ENCODE measurements around the gene FNDC3B. TPM values are rescaled to one million over a fixed set of nuclear protein-coding genes. Genes with fewer than 3 reads are reported as not detected.

The FNDC3B gene
- polyA plus RNA-seq, 2 of the 4 experiments (the other 2 are of a cell fraction) = 29.5 to 33.6 TPM

DNA sequence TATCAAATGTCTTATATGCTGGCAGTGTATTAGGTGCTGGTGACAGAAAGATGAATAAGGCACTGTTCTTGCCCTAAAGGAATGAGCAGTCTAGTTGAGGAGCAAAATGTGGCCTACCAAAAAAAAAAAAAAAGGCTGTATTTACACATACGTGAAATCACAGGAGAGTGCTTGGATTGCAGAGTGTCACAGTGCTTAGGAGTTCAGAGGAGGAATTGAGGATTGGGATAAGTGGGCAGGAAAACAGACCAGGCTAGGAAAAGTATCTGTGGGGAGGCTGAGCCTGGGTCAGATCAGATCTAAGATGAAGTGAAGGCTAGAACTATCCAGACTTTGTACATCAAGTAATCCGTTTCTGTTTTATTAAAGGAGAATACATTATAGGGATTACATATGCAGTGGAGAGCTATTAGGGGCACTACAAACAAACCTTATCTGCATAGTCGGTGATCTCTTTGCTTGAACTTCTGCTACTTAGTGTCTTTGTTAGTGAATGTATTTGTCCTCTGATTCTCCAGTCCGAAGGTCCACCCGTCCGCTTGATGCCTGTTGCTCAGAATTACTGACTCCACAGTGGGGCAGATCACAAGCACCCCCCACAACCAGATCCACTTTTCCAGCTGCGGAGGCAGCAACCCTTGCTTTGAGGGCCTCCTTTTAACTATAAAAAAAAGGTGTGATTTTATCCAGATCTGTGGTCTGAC is 80.0 kb downstream of the FNDC3B start:
- TF ChIP-seq JUN (IDR thresholded peaks at IDR 0.05) (no peak), NPAS2 (CRISPR knock-in tag; IDR thresholded peaks at IDR 0.05; ENCODE audit: borderline replicate concordance) (no peak), RFX5 (IDR thresholded peaks at IDR 0.05) (no peak), EHMT2 (IDR thresholded peaks at IDR 0.05; ENCODE audit: low read depth) (no peak), GATA3 (IDR thresholded peaks at IDR 0.05; ENCODE audit: borderline replicate concordance) (no peak)
- TF ChIP-seq, protein P1, sequence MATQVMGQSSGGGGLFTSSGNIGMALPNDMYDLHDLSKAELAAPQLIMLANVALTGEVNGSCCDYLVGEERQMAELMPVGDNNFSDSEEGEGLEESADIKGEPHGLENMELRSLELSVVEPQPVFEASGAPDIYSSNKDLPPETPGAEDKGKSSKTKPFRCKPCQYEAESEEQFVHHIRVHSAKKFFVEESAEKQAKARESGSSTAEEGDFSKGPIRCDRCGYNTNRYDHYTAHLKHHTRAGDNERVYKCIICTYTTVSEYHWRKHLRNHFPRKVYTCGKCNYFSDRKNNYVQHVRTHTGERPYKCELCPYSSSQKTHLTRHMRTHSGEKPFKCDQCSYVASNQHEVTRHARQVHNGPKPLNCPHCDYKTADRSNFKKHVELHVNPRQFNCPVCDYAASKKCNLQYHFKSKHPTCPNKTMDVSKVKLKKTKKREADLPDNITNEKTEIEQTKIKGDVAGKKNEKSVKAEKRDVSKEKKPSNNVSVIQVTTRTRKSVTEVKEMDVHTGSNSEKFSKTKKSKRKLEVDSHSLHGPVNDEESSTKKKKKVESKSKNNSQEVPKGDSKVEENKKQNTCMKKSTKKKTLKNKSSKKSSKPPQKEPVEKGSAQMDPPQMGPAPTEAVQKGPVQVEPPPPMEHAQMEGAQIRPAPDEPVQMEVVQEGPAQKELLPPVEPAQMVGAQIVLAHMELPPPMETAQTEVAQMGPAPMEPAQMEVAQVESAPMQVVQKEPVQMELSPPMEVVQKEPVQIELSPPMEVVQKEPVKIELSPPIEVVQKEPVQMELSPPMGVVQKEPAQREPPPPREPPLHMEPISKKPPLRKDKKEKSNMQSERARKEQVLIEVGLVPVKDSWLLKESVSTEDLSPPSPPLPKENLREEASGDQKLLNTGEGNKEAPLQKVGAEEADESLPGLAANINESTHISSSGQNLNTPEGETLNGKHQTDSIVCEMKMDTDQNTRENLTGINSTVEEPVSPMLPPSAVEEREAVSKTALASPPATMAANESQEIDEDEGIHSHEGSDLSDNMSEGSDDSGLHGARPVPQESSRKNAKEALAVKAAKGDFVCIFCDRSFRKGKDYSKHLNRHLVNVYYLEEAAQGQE (IDR thresholded peaks at IDR 0.05) = no peak
- TF ChIP-seq, protein P2, sequence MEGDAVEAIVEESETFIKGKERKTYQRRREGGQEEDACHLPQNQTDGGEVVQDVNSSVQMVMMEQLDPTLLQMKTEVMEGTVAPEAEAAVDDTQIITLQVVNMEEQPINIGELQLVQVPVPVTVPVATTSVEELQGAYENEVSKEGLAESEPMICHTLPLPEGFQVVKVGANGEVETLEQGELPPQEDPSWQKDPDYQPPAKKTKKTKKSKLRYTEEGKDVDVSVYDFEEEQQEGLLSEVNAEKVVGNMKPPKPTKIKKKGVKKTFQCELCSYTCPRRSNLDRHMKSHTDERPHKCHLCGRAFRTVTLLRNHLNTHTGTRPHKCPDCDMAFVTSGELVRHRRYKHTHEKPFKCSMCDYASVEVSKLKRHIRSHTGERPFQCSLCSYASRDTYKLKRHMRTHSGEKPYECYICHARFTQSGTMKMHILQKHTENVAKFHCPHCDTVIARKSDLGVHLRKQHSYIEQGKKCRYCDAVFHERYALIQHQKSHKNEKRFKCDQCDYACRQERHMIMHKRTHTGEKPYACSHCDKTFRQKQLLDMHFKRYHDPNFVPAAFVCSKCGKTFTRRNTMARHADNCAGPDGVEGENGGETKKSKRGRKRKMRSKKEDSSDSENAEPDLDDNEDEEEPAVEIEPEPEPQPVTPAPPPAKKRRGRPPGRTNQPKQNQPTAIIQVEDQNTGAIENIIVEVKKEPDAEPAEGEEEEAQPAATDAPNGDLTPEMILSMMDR (IDR thresholded peaks at IDR 0.05) = no peak
- ATAC-seq (no peak), DNase-seq (ENCODE audit: low read depth in 1 of 2, low spot score in 1 of 2) (no peak), FAIRE-seq (no peak)
- Histone ChIP-seq H3K4me3 (no peak overlapping the region), H3K4me1 (peaks cover 29% of the 10 kb centered on the region), H3K4me2 (no peak overlapping the region), H3K9me3 (no peaks in the 10 kb centered on the region), H3K27ac (peak overlapping the region in 1 of 2 experiments; percentile 8; a peak in 2 of 6 replicates)
- ChIA-PET CTCF (interaction anchor here (1.1 kb wide), 1 partner anchor 12 kb away, joined by 3 read pairs; no protein-coding TSS in a partner anchor), POLR2A (no interaction called here)
- WGBS (ENCODE audit: missing lambda C conversion rate) = 87% methylated on average over 7 of the region's 7 CpGs

DNA sequence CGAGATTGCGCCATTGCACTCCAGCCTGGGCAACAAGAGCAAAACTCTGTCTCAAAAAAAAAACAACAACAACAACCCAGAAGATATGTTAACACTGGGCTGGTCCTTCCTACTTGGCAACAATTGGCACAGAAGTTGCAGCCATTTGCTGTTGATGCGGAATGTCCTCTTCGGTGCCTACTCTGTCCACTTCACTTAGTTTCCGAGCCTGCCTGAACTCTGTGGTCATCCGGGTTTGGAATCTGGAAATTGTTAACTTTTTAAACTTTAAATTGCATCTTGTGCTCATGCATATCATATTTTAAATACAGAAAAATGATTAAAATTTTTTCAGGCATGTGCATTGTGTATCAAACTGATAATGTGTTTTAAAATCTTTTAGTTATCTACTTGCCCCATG is 81.5 kb downstream of the FNDC3B start:
- no peak overlapping the region for H3K4me3 ChIP-seq
- peaks cover 44% of the 10 kb centered on the region for H3K4me1 ChIP-seq
- POLR2A ChIA-PET = no interaction called here
- no peaks in the 10 kb centered on the region for H3K9me3 ChIP-seq
- H3K4me2 ChIP-seq = no peak overlapping the region
- no peak for DNase-seq (ENCODE audit: low read depth in 1 of 2, low spot score in 1 of 2)
- ATAC-seq = no peak
- WGBS (ENCODE audit: missing lambda C conversion rate) = 91% methylated on average over 6 of the region's 6 CpGs
- H3K27ac ChIP-seq = no peak overlapping the region
- no peak for FAIRE-seq
- CTCF ChIA-PET = no interaction called here
- TF ChIP-seq POLR2AphosphoS2 (conservative IDR thresholded peaks at IDR 0.05; ENCODE audit: low read length) (no peak), MAFK (IDR thresholded peaks at IDR 0.05; ENCODE audit: partially characterized antibody) (no peak), EP300 (IDR thresholded peaks at IDR 0.05) (no peak), HEYL (CRISPR knock-in tag; IDR thresholded peaks at IDR 0.05) (no peak), HOXB13 (CRISPR knock-in tag; IDR thresholded peaks at IDR 0.05; ENCODE audit: low read depth) (no peak), SREBF2 (IDR thresholded peaks at IDR 0.05) (no peak)

DNA sequence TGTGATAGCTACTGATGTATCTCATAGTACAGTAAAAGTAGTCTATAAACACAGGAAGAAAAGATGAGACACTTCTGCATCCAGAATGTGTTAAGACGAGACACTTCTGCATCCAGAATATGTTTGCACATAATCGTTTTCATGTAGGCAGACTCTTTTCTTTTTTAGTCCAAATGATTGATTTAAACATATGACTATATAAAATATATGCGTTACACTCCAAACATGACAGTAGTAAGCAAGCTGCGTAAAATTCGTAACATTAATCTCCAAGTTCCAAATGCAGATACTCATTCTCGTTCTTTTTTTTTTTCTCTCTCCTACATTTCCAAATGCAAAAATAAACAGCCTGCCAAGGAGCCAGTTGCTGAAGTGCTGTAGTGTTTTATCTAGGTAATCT is 82.6 kb downstream of the FNDC3B start:
- WGBS (ENCODE audit: missing lambda C conversion rate) = 77% methylated on average over 6 of the region's 6 CpGs
- peaks cover 55% of the 10 kb centered on the region for H3K4me1 ChIP-seq
- no peak for ATAC-seq
- DNase-seq (ENCODE audit: low read depth in 1 of 2, low spot score in 1 of 2) = no peak
- no peak overlapping the region for H3K4me2 ChIP-seq
- no peak for TF ChIP-seq HOXB5 (CRISPR knock-in tag; IDR thresholded peaks at IDR 0.05)
- no peak for TF ChIP-seq CEBPB (IDR thresholded peaks at IDR 0.05)
- TF ChIP-seq, protein P3, sequence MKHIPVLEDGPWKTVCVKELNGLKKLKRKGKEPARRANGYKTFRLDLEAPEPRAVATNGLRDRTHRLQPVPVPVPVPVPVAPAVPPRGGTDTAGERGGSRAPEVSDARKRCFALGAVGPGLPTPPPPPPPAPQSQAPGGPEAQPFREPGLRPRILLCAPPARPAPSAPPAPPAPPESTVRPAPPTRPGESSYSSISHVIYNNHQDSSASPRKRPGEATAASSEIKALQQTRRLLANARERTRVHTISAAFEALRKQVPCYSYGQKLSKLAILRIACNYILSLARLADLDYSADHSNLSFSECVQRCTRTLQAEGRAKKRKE (CRISPR knock-in tag; IDR thresholded peaks at IDR 0.05; ENCODE audit: low read depth) = no peak
- no peak for TF ChIP-seq ZSCAN20 (CRISPR knock-in tag; IDR thresholded peaks at IDR 0.05)
- TF ChIP-seq, protein P4, sequence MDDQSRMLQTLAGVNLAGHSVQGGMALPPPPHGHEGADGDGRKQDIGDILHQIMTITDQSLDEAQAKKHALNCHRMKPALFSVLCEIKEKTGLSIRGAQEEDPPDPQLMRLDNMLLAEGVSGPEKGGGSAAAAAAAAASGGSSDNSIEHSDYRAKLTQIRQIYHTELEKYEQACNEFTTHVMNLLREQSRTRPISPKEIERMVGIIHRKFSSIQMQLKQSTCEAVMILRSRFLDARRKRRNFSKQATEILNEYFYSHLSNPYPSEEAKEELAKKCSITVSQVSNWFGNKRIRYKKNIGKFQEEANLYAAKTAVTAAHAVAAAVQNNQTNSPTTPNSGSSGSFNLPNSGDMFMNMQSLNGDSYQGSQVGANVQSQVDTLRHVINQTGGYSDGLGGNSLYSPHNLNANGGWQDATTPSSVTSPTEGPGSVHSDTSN (IDR thresholded peaks at IDR 0.05) = no peak
- no peak for TF ChIP-seq RNF2 (IDR thresholded peaks at IDR 0.05; ENCODE audit: borderline replicate concordance, low read depth)
- TF ChIP-seq NR3C1 (IDR thresholded peaks at IDR 0.05) = no peak
- no peak for TF ChIP-seq NPAS2 (CRISPR knock-in tag; IDR thresholded peaks at IDR 0.05; ENCODE audit: borderline replicate concordance)
- no peak for TF ChIP-seq FOXS1 (CRISPR knock-in tag; IDR thresholded peaks at IDR 0.05)
- no peak for TF ChIP-seq MAZ (IDR thresholded peaks at IDR 0.05; ENCODE audit: borderline replicate concordance, low read depth, low read length)
- TF ChIP-seq POLR2AphosphoS2 (conservative IDR thresholded peaks at IDR 0.05; ENCODE audit: low read length) = no peak
- no peak for TF ChIP-seq CHD2 (IDR thresholded peaks at IDR 0.05; ENCODE audit: low read length, partially characterized antibody)
- TF ChIP-seq, protein P5, sequence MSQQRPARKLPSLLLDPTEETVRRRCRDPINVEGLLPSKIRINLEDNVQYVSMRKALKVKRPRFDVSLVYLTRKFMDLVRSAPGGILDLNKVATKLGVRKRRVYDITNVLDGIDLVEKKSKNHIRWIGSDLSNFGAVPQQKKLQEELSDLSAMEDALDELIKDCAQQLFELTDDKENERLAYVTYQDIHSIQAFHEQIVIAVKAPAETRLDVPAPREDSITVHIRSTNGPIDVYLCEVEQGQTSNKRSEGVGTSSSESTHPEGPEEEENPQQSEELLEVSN (IDR thresholded peaks at IDR 0.05; ENCODE audit: borderline replicate concordance, low read depth) = no peak
- no peak overlapping the region for H3K27ac ChIP-seq
- FAIRE-seq = no peak
- no peak overlapping the region for H3K4me3 ChIP-seq
- ChIA-PET CTCF (no interaction called here), POLR2A (no interaction called here)
- H3K9me3 ChIP-seq = no peaks in the 10 kb centered on the region

All from A549 (cell line).